ENCODE data around the gene DDIT4. TPM values are rescaled to one million over a fixed set of nuclear protein-coding genes. Genes with fewer than 3 reads are reported as not detected.
A peak's percentile ranks its signal among the peaks of the same experiment; 100 is the strongest.

The DDIT4 gene
- total and polyA plus RNA-seq, 9 of the 15 experiments (the other 6 are each of a cell fraction or from before 2014, with no cell fraction given): 8.2 to 675 (median 159) TPM

- TF ChIP-seq U2AF1 (optimal IDR thresholded peaks at IDR 0.05; ENCODE audit: low read depth, low read length): no peak
- TF ChIP-seq ZNF445 (CRISPR knock-in tag; IDR thresholded peaks at IDR 0.05; ENCODE audit: low read depth): 0 out of 2 replicates have a peak, but pooled peaks have one; percentile 66
- TF ChIP-seq CREM (IDR thresholded peaks at IDR 0.05; ENCODE audit: low read depth): 0 out of 2 replicates have a peak, but pooled peaks have one; percentile 40
- peak; percentile 96 for TF ChIP-seq ELF4 (CRISPR knock-in tag; IDR thresholded peaks at IDR 0.05)
- TF ChIP-seq SP1 (CRISPR knock-in tag; IDR thresholded peaks at IDR 0.05): peak; percentile 66
- TF ChIP-seq E2F4 (CRISPR knock-in tag; IDR thresholded peaks at IDR 0.05; ENCODE audit: low read depth): no peak
- TF ChIP-seq EP300 (IDR thresholded peaks at IDR 0.05; ENCODE audit: low read length): peak; percentile 59; the same call in 1 of the 2 replicates
- TF ChIP-seq KAT7 (CRISPR knock-in tag; IDR thresholded peaks at IDR 0.05; ENCODE audit: borderline replicate concordance): no peak; the same call in 1 of the 2 replicates
- TF ChIP-seq DNMT1 (IDR thresholded peaks at IDR 0.05): peak; percentile 18
- peak; percentile 88 for TF ChIP-seq SUPT5H (IDR thresholded peaks at IDR 0.05)
- TF ChIP-seq ZNF408 (CRISPR knock-in tag; IDR thresholded peaks at IDR 0.05; ENCODE audit: low read depth): no peak
- TF ChIP-seq ZNF324 (CRISPR knock-in tag; IDR thresholded peaks at IDR 0.05): peak; percentile 65; the same call in 1 of the 2 replicates
- TF ChIP-seq ZZZ3 (IDR thresholded peaks at IDR 0.05): no peak
- TF ChIP-seq MEIS2 (IDR thresholded peaks at IDR 0.05; ENCODE audit: partially characterized antibody): no peak
- TF ChIP-seq ZNF253 (CRISPR knock-in tag; conservative IDR thresholded peaks at IDR 0.05): no peak
- TF ChIP-seq EGR1 (conservative IDR thresholded peaks at IDR 0.05): no peak
- TF ChIP-seq NR2C2 (CRISPR knock-in tag; IDR thresholded peaks at IDR 0.05): peak; percentile 72
- TF ChIP-seq NR2C2 (tag; IDR thresholded peaks at IDR 0.05): peak; percentile 62; the same call in 1 of the 2 replicates
- no peak for TF ChIP-seq SRSF3 (IDR thresholded peaks at IDR 0.05; ENCODE audit: insufficient read depth, low read length)
- peak; percentile 88 for TF ChIP-seq ZFP1 (CRISPR knock-in tag; IDR thresholded peaks at IDR 0.05)
- TF ChIP-seq ETV5 (CRISPR knock-in tag; IDR thresholded peaks at IDR 0.05; ENCODE audit: low read depth): peak; percentile 98
- no peak for TF ChIP-seq GTF3C2 (IDR thresholded peaks at IDR 0.05; ENCODE audit: borderline replicate concordance, extremely low read depth, insufficient read length)
- TF ChIP-seq RNF219 (CRISPR knock-in tag; IDR thresholded peaks at IDR 0.05): peak; percentile 93
These were observed 3.0 kb downstream of the DDIT4 start (continued) for GRCh38 chr10:72276421-72277339.
